ENCODE data around the gene TM9SF1.

TM9SF1 gene

DNA sequence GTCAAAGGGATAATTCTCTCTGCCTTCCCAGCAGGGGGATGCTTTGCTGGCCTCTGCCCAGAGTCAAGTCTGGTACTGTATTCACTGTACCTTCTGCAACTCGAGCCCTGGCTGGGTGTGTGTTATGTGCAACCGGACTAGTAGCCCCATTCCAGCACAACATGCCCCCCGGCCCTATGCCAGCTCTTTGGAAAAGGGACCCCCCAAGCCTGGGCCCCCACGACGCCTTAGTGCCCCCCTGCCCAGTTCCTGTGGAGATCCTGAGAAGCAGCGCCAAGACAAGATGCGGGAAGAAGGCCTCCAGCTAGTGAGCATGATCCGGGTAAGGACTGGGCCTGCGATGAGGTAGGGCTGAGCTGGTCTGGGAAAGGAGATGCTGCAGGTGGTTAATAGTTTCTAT lies 44.7 kb downstream of the TM9SF1 start:
- FAIRE-seq: no peak

GRCh38 chr14:24150061-24150460 lies 45.2 kb downstream of the TM9SF1 start:
- no peak for FAIRE-seq

GRCh38 chr14:24149302-24149969 lies 45.8 kb downstream of the TM9SF1 start:
- no peak for FAIRE-seq

GRCh38 chr14:24147761-24148428 lies 47.3 kb downstream of the TM9SF1 start:
- no peak for FAIRE-seq

DNA sequence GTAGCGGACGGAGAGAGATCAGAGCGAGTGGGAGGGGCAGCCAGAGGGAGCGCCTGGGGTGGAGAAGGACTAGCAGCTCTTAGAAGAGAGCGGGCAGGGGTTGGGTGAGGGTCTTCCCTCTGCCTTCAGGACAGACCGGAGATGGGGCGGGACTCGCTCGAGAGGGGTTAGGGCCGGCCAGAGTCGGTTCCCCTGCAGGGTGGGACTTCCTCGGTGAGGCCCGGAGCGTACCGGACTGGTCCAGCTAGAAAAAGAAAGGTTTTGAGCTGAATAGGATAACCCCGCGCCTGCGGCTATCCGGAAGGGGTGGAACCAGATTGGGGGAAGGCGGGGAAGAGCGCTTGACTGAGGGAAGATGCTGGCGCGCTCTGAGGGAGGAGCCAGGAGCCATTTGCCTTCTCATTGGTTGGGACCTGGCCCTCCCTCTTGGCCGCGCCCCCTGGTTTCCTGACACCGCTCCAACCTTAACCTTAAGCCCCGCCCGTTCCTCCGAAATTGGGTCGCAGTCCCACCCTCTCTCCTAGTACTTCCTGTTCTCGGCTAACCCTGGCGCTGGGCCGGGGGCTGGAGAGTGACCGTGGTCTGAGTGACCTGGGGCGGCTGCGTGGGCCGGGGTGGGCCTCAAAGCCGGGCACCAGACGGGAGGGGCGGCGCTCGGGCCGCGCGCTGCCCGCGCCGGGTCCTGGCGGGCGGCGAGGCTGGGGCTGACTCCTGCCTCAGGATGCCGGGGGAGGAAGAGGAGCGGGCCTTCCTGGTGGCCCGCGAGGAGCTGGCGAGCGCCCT lies 48.1 kb downstream of the TM9SF1 start, which contains the start of gene RNF31:
RNF31 (plus strand) TSS at position 521 of the 783 bp plus-strand sequence; CDS start at position 722, 201 bp downstream.
- peak; percentile 94 for FAIRE-seq

DNA sequence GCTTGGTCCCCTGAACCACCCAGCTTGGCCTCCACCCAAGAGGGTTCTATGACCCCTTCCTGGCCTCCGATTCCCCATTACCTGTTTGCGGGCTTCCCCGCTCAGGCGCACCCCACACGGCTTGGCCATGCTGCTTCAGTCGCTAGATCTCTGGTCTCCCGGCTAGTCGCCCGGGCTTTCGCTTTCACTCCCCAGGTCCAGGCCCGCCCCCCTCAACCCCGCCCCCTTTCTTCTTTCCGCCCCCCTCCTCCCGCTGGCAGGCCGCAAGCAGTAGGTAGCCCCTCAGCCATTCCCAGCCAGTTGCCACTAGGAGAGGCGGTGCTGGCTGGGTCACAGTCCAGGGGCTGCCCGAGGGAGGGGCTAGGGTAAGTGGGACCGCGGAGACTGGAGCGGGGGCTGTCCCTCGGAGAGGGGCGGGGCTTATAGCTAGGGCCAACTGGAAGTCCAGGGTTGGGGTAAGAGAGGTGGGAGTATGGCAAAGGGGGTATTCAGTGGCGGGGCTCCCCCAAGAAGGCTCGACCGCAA lies 48.7 kb downstream of the TM9SF1 start, which contains the start of gene PSME2:
PSME2 (minus strand) TSS at position 158 of the 525 bp plus-strand sequence; CDS start at position 129, 29 bp downstream.
- no peak for FAIRE-seq

GRCh38 chr14:24145690-24146452 lies 49.4 kb downstream of the TM9SF1 start:
- no peak for FAIRE-seq

DNA sequence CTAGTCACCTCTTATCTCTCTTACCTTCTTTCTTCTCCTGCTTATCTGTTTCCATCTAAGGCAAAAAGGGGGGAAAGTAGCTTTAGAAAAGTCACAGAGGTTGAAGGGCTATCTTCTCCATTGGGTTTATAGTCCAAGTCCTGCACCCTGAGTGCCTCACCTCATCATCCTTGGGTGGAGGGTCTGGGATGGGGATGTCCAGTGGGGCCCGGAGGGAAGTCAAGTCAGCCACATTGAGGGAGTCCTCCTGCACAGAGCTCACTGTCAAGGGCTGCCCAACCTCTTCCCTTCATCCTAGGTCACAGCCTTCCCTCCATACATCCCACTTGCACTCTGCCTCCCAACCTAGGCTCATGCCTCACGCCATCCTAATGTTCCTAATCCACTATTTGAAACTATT lies 50.0 kb downstream of the TM9SF1 start:
- no peak for FAIRE-seq

DNA sequence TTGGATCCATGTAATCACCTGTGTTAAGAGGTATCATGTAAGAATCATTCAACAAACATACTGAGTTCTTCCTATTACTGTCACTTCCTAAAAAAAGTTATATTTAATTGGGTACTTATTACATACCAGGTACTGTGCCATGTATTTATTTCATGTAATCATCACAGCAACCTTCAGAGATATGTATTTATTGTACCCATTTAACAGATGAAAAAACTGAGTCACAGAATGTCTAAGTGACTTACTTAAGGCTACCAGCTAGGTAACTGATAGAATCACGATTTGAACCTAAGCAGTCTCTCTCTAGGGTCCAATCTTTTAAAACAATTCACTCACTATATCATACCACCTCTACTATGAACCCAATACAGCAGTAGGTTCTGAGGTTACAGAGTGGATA lies 50.8 kb downstream of the TM9SF1 start:
- no peak for FAIRE-seq

DNA sequence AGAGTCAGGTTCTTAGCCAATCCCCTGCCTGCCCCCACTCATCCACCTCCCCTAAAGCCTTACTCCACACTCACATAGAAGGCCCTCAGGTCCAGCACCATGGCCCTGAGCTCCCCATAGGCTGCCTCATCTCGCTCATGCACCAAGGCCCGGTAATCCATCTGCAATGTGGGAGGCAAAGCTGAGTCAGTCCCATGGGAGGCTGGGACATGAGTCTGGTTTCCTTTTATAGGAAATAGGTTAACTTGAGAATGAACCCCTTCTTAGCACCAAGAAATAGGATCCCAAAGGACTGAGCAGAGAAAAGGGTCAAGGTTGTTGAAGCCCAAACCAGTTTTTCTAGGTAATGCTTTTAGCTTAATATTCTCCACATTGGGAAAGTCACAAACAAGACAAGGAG lies 51.7 kb downstream of the TM9SF1 start:
- FAIRE-seq: no peak

DNA sequence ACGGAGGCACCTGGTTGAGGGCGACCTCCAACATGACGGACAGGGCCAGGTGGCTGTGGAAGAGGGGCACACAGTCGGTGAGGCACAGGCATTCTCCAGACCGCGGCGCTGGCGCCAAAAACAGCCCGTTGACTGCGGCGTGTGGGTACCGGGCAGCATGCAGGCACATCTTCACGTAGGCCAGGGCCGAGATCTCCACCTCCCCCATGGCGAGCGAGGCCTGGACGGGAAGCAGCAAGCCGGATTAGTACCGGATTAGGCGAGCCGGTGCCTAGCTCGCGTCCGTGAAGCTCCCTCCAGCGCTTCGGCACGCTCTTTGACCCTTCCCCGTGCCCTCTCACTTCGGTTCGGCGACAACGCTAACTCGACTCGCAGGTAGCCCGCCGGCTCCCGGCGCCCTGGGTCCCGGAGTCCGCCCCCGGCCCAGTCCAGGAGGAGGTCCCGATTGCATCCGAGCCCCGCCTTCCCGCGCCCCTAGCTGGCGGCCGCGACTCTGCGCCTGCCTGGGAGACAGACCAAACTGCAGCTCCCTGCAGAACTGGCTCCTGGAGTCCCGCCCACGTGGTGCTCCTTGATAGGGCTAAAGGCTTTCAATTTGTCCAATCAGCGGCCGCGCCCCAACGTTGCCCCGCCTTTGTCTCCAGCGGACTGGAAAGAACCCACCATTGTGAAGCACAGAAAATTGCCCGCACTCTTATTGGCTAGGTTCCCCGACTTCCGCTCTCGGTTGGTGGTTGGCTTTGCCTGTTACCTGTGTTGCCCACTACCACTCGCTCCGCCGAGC lies 54.0 kb downstream of the TM9SF1 start, which contains the start of gene EMC9:
EMC9 (minus strand) TSS at position 495 of the 784 bp plus-strand sequence; CDS start at position 208, 287 bp downstream.
- FAIRE-seq: peak; percentile 70

DNA sequence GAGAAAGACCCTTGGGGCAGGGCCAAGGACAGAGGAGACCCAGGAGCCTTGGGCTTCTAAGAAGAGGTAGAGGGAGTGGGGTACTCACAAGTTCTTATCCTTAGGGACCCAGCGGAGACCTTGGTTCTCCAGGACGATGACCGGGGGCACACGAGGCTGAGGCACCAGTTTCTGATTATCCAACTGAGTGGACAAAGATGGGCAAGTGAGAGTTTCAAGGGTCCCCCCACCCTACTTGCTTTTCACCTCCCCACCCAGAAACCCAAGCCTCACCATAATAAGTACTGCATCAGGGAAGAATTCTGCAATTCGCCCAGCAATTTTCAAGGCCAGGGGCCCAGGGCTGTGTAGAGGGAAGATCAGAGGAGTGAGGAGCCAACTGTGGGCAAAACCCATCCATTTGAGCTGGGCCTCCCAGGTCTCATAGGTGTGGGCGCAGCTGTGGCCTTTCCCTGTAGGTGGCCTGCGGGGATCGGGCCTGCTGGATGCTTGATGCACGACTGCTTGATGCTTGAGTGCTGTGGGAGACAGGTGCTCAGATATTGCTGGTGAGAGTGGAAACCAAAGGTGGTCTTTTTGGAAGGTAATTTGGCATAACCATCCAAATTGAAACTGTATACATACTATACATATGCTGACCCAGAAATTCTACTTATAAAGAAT lies 55.8 kb downstream of the TM9SF1 start:
- no peak for FAIRE-seq
